H1 (cell line): ENCODE data around the gene SMARCA5. TPM values are rescaled to one million over a fixed set of nuclear protein-coding genes. Genes with fewer than 3 reads are reported as not detected.

ENCODE experiments used
- CTCF ChIA-PET: fragments of 300-600 bp; sonication (Branson Sonifier 250); formaldehyde crosslinking; loops from one replicate; lab custom pipeline; 2021; ENCODE audit not compliant: partially characterized antibody; lab: Charles Lee
- POLR2A ChIA-PET: fragments of 300-600 bp; sonication (Branson Sonifier 250); formaldehyde crosslinking; loops from one replicate; lab custom pipeline; 2021; ENCODE audit warnings: inconsistent platforms; ENCODE audit not compliant: partially characterized antibody; lab: Charles Lee
- DNase-seq, 2 experiments: peaks; one replicate each; pipeline versions ENCODE4 v3.0.0 to v3.0.0-alpha.2; 2010 to 2022; ENCODE audit warnings: low spot score in 2 of 2, low read depth in 1 of 2, mixed read lengths in 1 of 2
- FAIRE-seq: peaks from 2 replicates; lab custom pipeline; 2011; peaks lifted over from hg19 to GRCh38; lab: Jason Lieb, UNC
- H2AFZ ChIP-seq: 2 replicates; pipeline ENCODE4 v1.8.1; 2012; ENCODE audit warnings: low read length, inconsistent platforms
- H2AK5ac ChIP-seq: 2 replicates; pipeline ENCODE4 v1.6.1; 2013; ENCODE audit warnings: low read depth, low read length
- H2BK120ac ChIP-seq: replicated peaks from 2 replicates; pipeline ENCODE3; 2013; ENCODE audit warnings: low read depth, low read length, inconsistent platforms
- H2BK12ac ChIP-seq: 2 replicates; pipeline ENCODE4 v1.6.1; 2013; ENCODE audit warnings: low read depth, low read length
- H2BK15ac ChIP-seq: 2 replicates; pipeline ENCODE4 v1.6.1; 2013; ENCODE audit warnings: low read length
- H2BK20ac ChIP-seq: 2 replicates; pipeline ENCODE4 v1.6.1; 2013; ENCODE audit warnings: low read length
- H2BK5ac ChIP-seq: 2 replicates; pipeline ENCODE4 v1.6.1; 2013; ENCODE audit warnings: low read depth, low read length
- H3K14ac ChIP-seq: 2 replicates; pipeline ENCODE4 v1.6.1; 2013; ENCODE audit warnings: inconsistent platforms; ENCODE audit not compliant: insufficient read length
- H3K18ac ChIP-seq: 2 replicates; pipeline ENCODE4 v1.6.1; 2013; ENCODE audit warnings: low read length; ENCODE audit errors: extremely low read depth
- H3K23ac ChIP-seq: 2 replicates; pipeline ENCODE4 v1.6.1; 2013; ENCODE audit warnings: inconsistent platforms; ENCODE audit not compliant: insufficient read length
- H3K23me2 ChIP-seq: 2 replicates; pipeline ENCODE4 v1.6.1; 2013; ENCODE audit warnings: low read depth, low read length
- H3K27ac ChIP-seq: 2 replicates; pipeline ENCODE4 v1.6.1; 2011; ENCODE audit warnings: low read depth, low read length, inconsistent platforms
- H3K27me3 ChIP-seq, 4 experiments: replicated peaks in 1 of 4; 1 replicate in 1 of 4; 2 replicates in 3 of 4; pipeline versions ENCODE4 v1.6.1 to v1.8.1; 2011 to 2013; ENCODE audit warnings: low read length in 3 of 4, mild to moderate bottlenecking in 3 of 4, inconsistent platforms in 2 of 4, mixed read lengths in 2 of 4, moderate library complexity in 1 of 4; ENCODE audit not compliant: control insufficient read depth in 3 of 4, insufficient read depth in 3 of 4; ENCODE audit errors: extremely low read depth in 1 of 4
- H3K36me3 ChIP-seq, 4 experiments: 2 replicates each; pipeline versions ENCODE4 v1.6.1 to v1.8.1; 2011 to 2013; ENCODE audit warnings: mild to moderate bottlenecking in 4 of 4, low read length in 3 of 4, moderate library complexity in 2 of 4, control low read depth in 1 of 4, inconsistent platforms in 1 of 4; ENCODE audit not compliant: insufficient read depth in 4 of 4, control insufficient read depth in 2 of 4
- H3K4ac ChIP-seq: replicated peaks from 2 replicates; pipeline ENCODE3; 2013; ENCODE audit warnings: low read length, low read depth, mixed read lengths, inconsistent platforms; ENCODE audit not compliant: insufficient read length
- H3K4me1 ChIP-seq, 4 experiments: replicated peaks in 1 of 4; 1 replicate in 1 of 4; 2 replicates in 3 of 4; pipeline versions ENCODE4 v1.6.1 to v1.8.1; 2011 to 2013; ENCODE audit warnings: low read length in 3 of 4, inconsistent platforms in 2 of 4, mixed read lengths in 1 of 4; ENCODE audit not compliant: insufficient read depth in 4 of 4, control insufficient read depth in 3 of 4
- H3K4me2 ChIP-seq, 2 experiments: 2 replicates each; pipeline versions ENCODE4 v1.6.1 to v1.8.1; 2011 to 2013; ENCODE audit warnings: low read depth in 2 of 2, low read length in 2 of 2, control low read depth in 1 of 2, inconsistent platforms in 1 of 2, mild to moderate bottlenecking in 1 of 2; ENCODE audit not compliant: insufficient read depth in 1 of 2
- H3K4me3 ChIP-seq, 4 experiments: fragments of 200-600, 300-600 bp in 1 of 4; sonication (generic), shearing (Covaris generic), sonication (Bioruptor Twin) in 1 of 4; 2 replicates each; pipeline versions ENCODE4 v1.5.1 to v1.8.1; 2011 to 2016; ENCODE audit warnings: low read length in 4 of 4, low read depth in 3 of 4, control low read depth in 2 of 4, inconsistent platforms in 2 of 4, mild to moderate bottlenecking in 2 of 4, mixed read lengths in 1 of 4, moderate library complexity in 1 of 4; ENCODE audit not compliant: insufficient read depth in 2 of 4; ENCODE audit errors: extremely low read depth in 1 of 4
- H3K56ac ChIP-seq: replicated peaks from 2 replicates; pipeline ENCODE3; 2013; ENCODE audit warnings: low read depth, mild to moderate bottlenecking, mixed read lengths, low read length, inconsistent platforms; ENCODE audit not compliant: insufficient read length
- H3K79me1 ChIP-seq: 2 replicates; pipeline ENCODE4 v1.6.1; 2013; ENCODE audit warnings: low read depth, low read length, control low read depth
- H3K79me2 ChIP-seq, 2 experiments: 2 replicates each; pipeline versions ENCODE4 v1.6.1 to v1.8.1; 2012 to 2013; ENCODE audit warnings: low read length in 2 of 2, mild to moderate bottlenecking in 2 of 2, inconsistent platforms in 1 of 2; ENCODE audit not compliant: insufficient read depth in 2 of 2, control insufficient read depth in 1 of 2
- H3K9ac ChIP-seq, 4 experiments: replicated peaks in 1 of 4; 1 replicate in 1 of 4; 2 replicates in 3 of 4; pipeline versions ENCODE4 v1.6.1 to v1.8.1; 2011 to 2013; ENCODE audit warnings: low read depth in 3 of 4, low read length in 3 of 4, control low read depth in 2 of 4, mild to moderate bottlenecking in 2 of 4, moderate library complexity in 2 of 4, inconsistent platforms in 1 of 4; ENCODE audit errors: extremely low read depth in 1 of 4
- H3K9me3 ChIP-seq, 2 experiments: 2 replicates each; pipeline versions ENCODE4 v1.6.1 to v1.8.1; 2012 to 2013; ENCODE audit warnings: mild to moderate bottlenecking in 2 of 2, moderate library complexity in 2 of 2, control low read depth in 1 of 2, inconsistent platforms in 1 of 2, low read depth in 1 of 2, low read length in 1 of 2, mixed read lengths in 1 of 2; ENCODE audit not compliant: insufficient read depth in 2 of 2
- H4K20me1 ChIP-seq, 2 experiments: replicated peaks in 1 of 2; 2 replicates each; pipeline versions ENCODE3 to v1.8.1; 2011 to 2013; ENCODE audit warnings: inconsistent platforms in 2 of 2, low read length in 2 of 2, mild to moderate bottlenecking in 1 of 2; ENCODE audit not compliant: insufficient read depth in 2 of 2, control insufficient read depth in 1 of 2
- H4K5ac ChIP-seq: 2 replicates; pipeline ENCODE4 v1.6.1; 2013; ENCODE audit warnings: low read length, low read depth, mixed read lengths, inconsistent platforms; ENCODE audit not compliant: insufficient read length
- H4K8ac ChIP-seq: 2 replicates; pipeline ENCODE4 v1.8.0; 2013; ENCODE audit warnings: mild to moderate bottlenecking, moderate library complexity, low read length, inconsistent platforms; ENCODE audit not compliant: insufficient read depth; ENCODE audit errors: extremely low read depth
- H4K91ac ChIP-seq: replicated peaks from 2 replicates; pipeline ENCODE3; 2013; ENCODE audit warnings: low read length, mixed read lengths, inconsistent platforms; ENCODE audit not compliant: insufficient read length
- BCL11A ChIP-seq, 2 experiments: IDR thresholded peaks; one replicate each; pipeline ENCODE4 v1.6.1; 2011; ENCODE audit warnings: low read depth in 2 of 2, low read length in 2 of 2, mild to moderate bottlenecking in 2 of 2
- CBX8 ChIP-seq: fragments of 300-800, 300-1000 bp; sonication (generic); IDR thresholded peaks from 2 replicates; pipeline ENCODE4 v1.7.1; 2016; ENCODE audit warnings: low read depth, low read length, borderline replicate concordance
- CHD1 ChIP-seq: IDR thresholded peaks from 2 replicates; pipeline ENCODE4 v1.6.1; 2012; ENCODE audit warnings: low read depth, low read length, improper control_type of control experiment
- CTBP2 ChIP-seq: IDR thresholded peaks from 2 replicates; pipeline ENCODE4 v1.7.0; 2011; ENCODE audit warnings: borderline replicate concordance, mild to moderate bottlenecking, moderate library complexity, mixed read lengths, low read length; ENCODE audit not compliant: insufficient read depth, insufficient read length
- EZH2 ChIP-seq: fragments of 200-600 bp; sonication (generic); IDR thresholded peaks from 2 replicates; pipeline ENCODE4 v1.7.1; 2012; ENCODE audit warnings: low read depth, mild to moderate bottlenecking, moderate library complexity, low read length, inconsistent platforms; ENCODE audit not compliant: severe bottlenecking
- GTF2F1 ChIP-seq: IDR thresholded peaks from 2 replicates; pipeline ENCODE4 v1.6.1; 2012; ENCODE audit warnings: low read depth, low read length, improper control_type of control experiment, borderline replicate concordance
- HDAC6 ChIP-seq: IDR thresholded peaks from one replicate; pipeline ENCODE4 v1.7.1; 2012; ENCODE audit warnings: low read depth, mild to moderate bottlenecking, inconsistent platforms, low read length, moderate library complexity
- JUND ChIP-seq: IDR thresholded peaks from 2 replicates; pipeline ENCODE4 v1.6.1; 2011; ENCODE audit warnings: mild to moderate bottlenecking, improper control_type of control experiment, low read length
- KDM1A ChIP-seq: fragments of 200-600, 300-600 bp; sonication (generic); IDR thresholded peaks from 2 replicates; pipeline ENCODE4 v1.7.1; 2016; ENCODE audit warnings: mild to moderate bottlenecking, low read length, borderline replicate concordance
- KDM5A ChIP-seq: fragments of 200-600 bp; IDR thresholded peaks from 2 replicates; pipeline ENCODE4 v1.7.1; 2012; ENCODE audit warnings: mild to moderate bottlenecking, low read length, inconsistent platforms, mixed read lengths
- NRF1 ChIP-seq: IDR thresholded peaks from 2 replicates; pipeline ENCODE4 v1.6.1; 2011; ENCODE audit warnings: mild to moderate bottlenecking, low read depth, low read length, improper control_type of control experiment
- RXRA ChIP-seq: IDR thresholded peaks from 2 replicates; pipeline ENCODE4 v1.6.1; 2011; ENCODE audit warnings: low read depth, mild to moderate bottlenecking, low read length, moderate library complexity; ENCODE audit not compliant: insufficient read depth
- SIX5 ChIP-seq: IDR thresholded peaks from 2 replicates; pipeline ENCODE4 v1.6.1; 2011; ENCODE audit warnings: mild to moderate bottlenecking, low read depth, low read length
- TBP ChIP-seq: IDR thresholded peaks from 2 replicates; pipeline ENCODE4 v1.6.1; 2011; ENCODE audit warnings: low read depth, low read length, improper control_type of control experiment
- polyA plus RNA-seq, 7 experiments: library from polyadenylated mRNA; depleted of rRNA in 3 of 7; stranded (reverse) in 5 of 7; unstranded in 2 of 7; fragments of >200 nt in 5 of 7; fragments of 200-250 nt in 2 of 7; gene quantifications; 1 replicate in 5 of 7; 2 replicates in 1 of 7; 4 replicates in 1 of 7; pipeline versions ENCODE4 v1.2.1 to v1.2.3, GENCODE V29; 2011 to 2013; ENCODE audit warnings: missing spikeins in 2 of 7, mixed read lengths in 2 of 7
- total RNA-seq: library from RNA; stranded (reverse); fragmentation: NEBNext Ultra II Directional; extraction: Animal tissue kit (Norgen Biotek cat#: 25700); gene quantifications from 2 replicates; pipeline ENCODE4 v1.2.1, GENCODE V29; 2021
- TF ChIP-seq, protein P1 (sequence below): IDR thresholded peaks from 2 replicates; pipeline ENCODE4 v1.6.1; 2011; ENCODE audit warnings: low read depth, mild to moderate bottlenecking, low read length; ENCODE audit not compliant: insufficient read depth

The SMARCA5 gene
- total and polyA plus RNA-seq, 2 of the 8 experiments (the other 6 are each of a cell fraction or from before 2014, with no cell fraction given) = 13.9 to 112 TPM

DNA sequence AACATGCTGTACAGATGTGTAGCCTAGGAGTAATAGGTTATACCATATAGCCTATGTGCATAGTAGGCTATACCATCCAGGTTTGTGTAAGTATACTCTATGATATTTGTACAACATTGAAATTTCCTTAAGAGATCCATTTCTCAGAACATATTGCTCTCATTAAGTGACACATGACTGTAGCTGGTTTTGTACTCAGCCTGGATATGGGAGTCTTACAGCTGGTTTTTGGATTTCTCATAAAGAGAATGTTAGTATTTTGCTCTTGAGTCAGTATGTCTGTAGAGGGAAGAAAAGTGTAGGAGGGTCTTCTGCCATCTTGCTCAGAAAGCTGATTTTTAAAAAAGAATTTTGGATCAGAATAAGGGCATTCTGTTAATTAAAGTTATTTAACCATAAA is 85.3 kb downstream of the SMARCA5 start:
- Histone ChIP-seq H3K4ac (no peak overlapping the region), H2BK15ac (no peak overlapping the region), H2BK12ac (no peak overlapping the region), H3K9me3 (peaks cover 3 to 5% of the 10 kb centered on the region in 2 experiments; a peak in 2 of 4 replicates), H3K9ac (no peak overlapping the region), H3K4me3 (no peak overlapping the region), H2AK5ac (no peak overlapping the region), H3K27me3 (no peaks in the 10 kb centered on the region), H3K14ac (no peak overlapping the region), H4K20me1 (no peaks in the 10 kb centered on the region), H3K4me2 (no peak overlapping the region), H3K79me1 (no peaks in the 10 kb centered on the region), H3K79me2 (no peaks in the 10 kb centered on the region), H3K27ac (no peak overlapping the region), H3K56ac (no peak overlapping the region), H3K18ac (no peak overlapping the region), H4K91ac (no peak overlapping the region), H2BK5ac (no peak overlapping the region), H3K36me3 (no peaks in the 10 kb centered on the region), H2BK120ac (no peak overlapping the region), H2AFZ (no peak overlapping the region), H4K8ac (no peak overlapping the region), H3K23me2 (no peaks in the 10 kb centered on the region), H3K4me1 (no peaks in the 10 kb centered on the region), H3K23ac (no peak overlapping the region), H4K5ac (no peak overlapping the region), H2BK20ac (no peak overlapping the region)
- DNase-seq (no peak), FAIRE-seq (no peak)
- CTCF ChIA-PET = interaction anchor here (0.7 kb wide), 1 partner anchor 17 kb away, joined by 3 read pairs; no protein-coding TSS in a partner anchor
- POLR2A ChIA-PET = no interaction called here
- TF ChIP-seq TBP (no peak), BCL11A (IDR thresholded peaks at IDR 0.05; ENCODE audit: low read depth in 2 of 2, low read length in 2 of 2) (no peak), SIX5 (no peak), HDAC6 (no peak), RXRA (no peak), EZH2 (no peak), CBX8 (no peak), NRF1 (no peak), CHD1 (no peak), KDM1A (no peak), GTF2F1 (no peak), KDM5A (no peak), JUND (no peak), CTBP2 (no peak)
- TF ChIP-seq, protein P1, sequence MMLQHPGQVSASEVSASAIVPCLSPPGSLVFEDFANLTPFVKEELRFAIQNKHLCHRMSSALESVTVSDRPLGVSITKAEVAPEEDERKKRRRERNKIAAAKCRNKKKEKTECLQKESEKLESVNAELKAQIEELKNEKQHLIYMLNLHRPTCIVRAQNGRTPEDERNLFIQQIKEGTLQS = no peak
